Vagina (tissue), 2 donors: ENCODE data around the gene LRRC9. TPM values are rescaled to one million over a fixed set of nuclear protein-coding genes. Genes with fewer than 3 reads are reported as not detected.
"Not testable (repeated sequence)": the region's sequence is repeated elsewhere in the genome, so short reads cannot be mapped to it uniquely, and the experiment has no call there.

Experiments
- DNase-seq, 2 donors: peaks; one replicate each; pipeline ENCODE4 v3.0.0-alpha.2; 2017; ENCODE audit errors: extremely low spot score in 2 of 2
- H3K27ac ChIP-seq: fragments of 200-600 bp; sonication (generic); one replicate; pipeline ENCODE4 v1.5.1; 2019
- H3K27me3 ChIP-seq: fragments of 200-600 bp; sonication (generic); one replicate; pipeline ENCODE4 v1.5.1; 2019
- H3K36me3 ChIP-seq, 2 donors: fragments of 200-600 bp; sonication (generic); one replicate each; pipeline ENCODE4 v1.5.1; 2017 to 2019
- H3K4me1 ChIP-seq: fragments of 200-600 bp; sonication (generic); one replicate; pipeline ENCODE4 v1.5.1; 2019
- H3K4me3 ChIP-seq, 2 donors: fragments of 200-600 bp; sonication (generic); 1 replicate in 1 of 2; 2 replicates in 1 of 2; pipeline ENCODE4 v1.5.1; 2016 to 2019
- H3K9me3 ChIP-seq: fragments of 200-600 bp; sonication (generic); one replicate; pipeline ENCODE4 v1.5.1; 2019
- CTCF ChIP-seq, 3 experiments: fragments of 450-650 bp in 2 of 3; fragments of 200-600 bp in 1 of 3; sonication (generic) in 1 of 3; IDR thresholded peaks; one replicate each; pipeline ENCODE4 v1.5.1; 2017 to 2019; ENCODE audit warnings: antibody characterized with exemption in 3 of 3, mild to moderate bottlenecking in 2 of 3, moderate library complexity in 2 of 3
- POLR2A ChIP-seq, 2 donors: fragments of 450-650 bp; IDR thresholded peaks; one replicate each; pipeline ENCODE4 v1.6.1; 2017; ENCODE audit warnings: antibody characterized with exemption in 2 of 2, mild to moderate bottlenecking in 2 of 2, moderate library complexity in 2 of 2
- POLR2AphosphoS5 ChIP-seq, 2 donors: sonication (generic); formaldehyde crosslinking; IDR thresholded peaks; one replicate each; pipeline ENCODE4 v1.9.0; 2017; ENCODE audit warnings: antibody characterized with exemption in 2 of 2, mild to moderate bottlenecking in 2 of 2, low read depth in 1 of 2; ENCODE audit not compliant: insufficient read depth in 1 of 2
- intact Hi-C: fragments of 100-400 bp; cut with DNase I; formaldehyde crosslinking; loops from one replicate; pipeline ENCODE4 v1.15.1; 2023
- total RNA-seq: library from RNA; depleted of rRNA; stranded (reverse); fragments of >200 nt; gene quantifications from one replicate; pipeline ENCODE4 v1.2.3, GENCODE V29; 2016

LRRC9 gene
- total RNA-seq, 1 donor from 2014 or later = 3.2 TPM

- no peaks in the 10 kb centered on the region for H3K27me3 ChIP-seq
- no peak overlapping the region for H3K4me3 ChIP-seq
- intact Hi-C loops = no loop called here
- no peak overlapping the region for H3K27ac ChIP-seq
- no peak for DNase-seq
- no peaks in the 10 kb centered on the region for H3K36me3 ChIP-seq
- H3K9me3 ChIP-seq = no peaks in the 10 kb centered on the region
- no peaks in the 10 kb centered on the region for H3K4me1 ChIP-seq
- TF ChIP-seq POLR2A (IDR thresholded peaks at IDR 0.05) (no peak), POLR2AphosphoS5 (IDR thresholded peaks at IDR 0.05; ENCODE audit: insufficient read depth in 1 of 2, low read depth in 1 of 2) (no peak), CTCF (IDR thresholded peaks at IDR 0.05) (no peak)
Observed at GRCh38 chr14:59925797-59926196, 5.9 kb downstream of the LRRC9 start.

GRCh38 chr14:59926534-59926933 is 6.6 kb downstream of the LRRC9 start:
- intact Hi-C loops = no loop called here
- no peaks in the 10 kb centered on the region for H3K9me3 ChIP-seq
- no peak overlapping the region for H3K4me3 ChIP-seq
- TF ChIP-seq POLR2AphosphoS5 (IDR thresholded peaks at IDR 0.05; ENCODE audit: insufficient read depth in 1 of 2, low read depth in 1 of 2) (no peak), CTCF (IDR thresholded peaks at IDR 0.05) (no peak), POLR2A (IDR thresholded peaks at IDR 0.05) (no peak)
- no peak overlapping the region for H3K27ac ChIP-seq
- no peaks in the 10 kb centered on the region for H3K27me3 ChIP-seq
- no peaks in the 10 kb centered on the region for H3K4me1 ChIP-seq
- no peak for DNase-seq
- H3K36me3 ChIP-seq = no peaks in the 10 kb centered on the region

GRCh38 chr14:59931237-59931636 is 11.3 kb downstream of the LRRC9 start:
- no peaks in the 10 kb centered on the region for H3K27me3 ChIP-seq
- H3K27ac ChIP-seq = no peak overlapping the region
- no peaks in the 10 kb centered on the region for H3K9me3 ChIP-seq
- no peaks in the 10 kb centered on the region for H3K36me3 ChIP-seq
- TF ChIP-seq CTCF (IDR thresholded peaks at IDR 0.05) (no peak), POLR2A (IDR thresholded peaks at IDR 0.05) (no peak), POLR2AphosphoS5 (IDR thresholded peaks at IDR 0.05; ENCODE audit: insufficient read depth in 1 of 2, low read depth in 1 of 2) (no peak)
- intact Hi-C loops = no loop called here
- no peak overlapping the region for H3K4me3 ChIP-seq
- DNase-seq = no peak
- H3K4me1 ChIP-seq = no peaks in the 10 kb centered on the region

- DNase-seq = no peak
- no peaks in the 10 kb centered on the region for H3K4me1 ChIP-seq
- H3K9me3 ChIP-seq = no peaks in the 10 kb centered on the region
- H3K27ac ChIP-seq = no peak overlapping the region
- intact Hi-C loops = no loop called here
- no peaks in the 10 kb centered on the region for H3K36me3 ChIP-seq
- TF ChIP-seq CTCF (IDR thresholded peaks at IDR 0.05) (no peak), POLR2A (IDR thresholded peaks at IDR 0.05) (no peak), POLR2AphosphoS5 (IDR thresholded peaks at IDR 0.05; ENCODE audit: insufficient read depth in 1 of 2, low read depth in 1 of 2) (no peak)
- H3K27me3 ChIP-seq = no peaks in the 10 kb centered on the region
- no peak overlapping the region for H3K4me3 ChIP-seq
Observed at GRCh38 chr14:59936145-59936544, 16.2 kb downstream of the LRRC9 start.

- H3K36me3 ChIP-seq = no peaks in the 10 kb centered on the region
- no peak for TF ChIP-seq CTCF (IDR thresholded peaks at IDR 0.05)
- no peak for TF ChIP-seq POLR2A (IDR thresholded peaks at IDR 0.05)
- TF ChIP-seq POLR2AphosphoS5 (IDR thresholded peaks at IDR 0.05; ENCODE audit: insufficient read depth in 1 of 2, low read depth in 1 of 2) = no peak
- H3K27ac ChIP-seq = no peak overlapping the region
- H3K4me3 ChIP-seq = no peak overlapping the region
- no peaks in the 10 kb centered on the region for H3K9me3 ChIP-seq
- no peak for DNase-seq
- no peaks in the 10 kb centered on the region for H3K27me3 ChIP-seq
- H3K4me1 ChIP-seq = no peaks in the 10 kb centered on the region
- intact Hi-C loops = no loop called here
Observed at GRCh38 chr14:59939828-59940227, 19.9 kb downstream of the LRRC9 start.

GRCh38 chr14:59942296-59942862 is 22.4 kb downstream of the LRRC9 start:
- H3K4me3 ChIP-seq, H3K27ac ChIP-seq, H3K36me3 ChIP-seq, intact Hi-C loops, H3K9me3 ChIP-seq, H3K4me1 ChIP-seq, DNase-seq, H3K27me3 ChIP-seq: not testable (repeated sequence)
